Nephron progenitor cell (in vitro differentiated cells): Measurements from ENCODE around the gene CHN2.

Experiments used
- DNase-seq: peaks from one replicate; pipeline ENCODE4 v3.0.0; 2021
- H3K27ac Mint-ChIP-seq: 2 replicates; pipeline ENCODE4 v1.8.0; 2021; ENCODE audit warnings: mild to moderate bottlenecking, moderate library complexity, mixed read lengths
- H3K27me3 Mint-ChIP-seq: 2 replicates; pipeline ENCODE4 v1.8.0; 2021; ENCODE audit warnings: mild to moderate bottlenecking, low read depth, mixed read lengths; ENCODE audit not compliant: poor library complexity
- H3K36me3 Mint-ChIP-seq: 2 replicates; pipeline ENCODE4 v1.8.0; 2021; ENCODE audit warnings: low read depth, mixed read lengths
- H3K4me1 Mint-ChIP-seq: 2 replicates; pipeline ENCODE4 v1.8.0; 2021; ENCODE audit warnings: mixed read lengths
- H3K4me3 Mint-ChIP-seq: 2 replicates; pipeline ENCODE4 v1.8.0; 2021; ENCODE audit warnings: mild to moderate bottlenecking, moderate library complexity, mixed read lengths
- H3K9me3 Mint-ChIP-seq: 2 replicates; pipeline ENCODE4 v1.8.0; 2021; ENCODE audit warnings: mild to moderate bottlenecking, moderate library complexity, mixed read lengths
- CTCF ChIP-seq: fragments of 200-600 bp; sonication (generic); IDR thresholded peaks from 2 replicates; pipeline ENCODE4 v1.5.0; 2021; ENCODE audit warnings: antibody characterized with exemption

The CHN2 gene

DNA sequence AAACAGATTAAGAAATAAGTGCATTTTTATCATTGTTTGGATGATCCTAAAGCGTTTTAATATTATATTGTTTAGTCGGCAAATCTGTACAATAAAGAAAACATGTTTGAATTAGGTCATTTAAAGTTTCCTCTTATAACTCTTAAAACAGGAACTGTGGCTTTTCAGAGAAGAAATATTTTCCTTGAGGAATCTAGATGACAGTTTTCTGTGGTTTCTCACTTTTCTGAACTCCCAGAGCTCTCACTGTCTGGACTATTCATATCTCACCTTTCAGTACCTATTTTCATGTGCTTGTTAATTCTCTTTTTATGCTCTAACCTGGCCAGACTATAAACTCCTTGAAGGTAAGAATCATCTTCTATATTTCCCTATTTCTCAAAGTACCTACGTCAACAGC, 135.1 kb downstream of the CHN2 start:
- Mint-ChIP-seq H3K4me3 (no peak overlapping the region), H3K4me1 (peaks cover 79% of the 10 kb centered on the region), H3K36me3 (peaks cover 11% of the 10 kb centered on the region), H3K27me3 (no peaks in the 10 kb centered on the region), H3K9me3 (peaks cover 12% of the 10 kb centered on the region), H3K27ac (no peak overlapping the region)
- TF ChIP-seq CTCF, result no peak
- no peak for DNase-seq

DNA sequence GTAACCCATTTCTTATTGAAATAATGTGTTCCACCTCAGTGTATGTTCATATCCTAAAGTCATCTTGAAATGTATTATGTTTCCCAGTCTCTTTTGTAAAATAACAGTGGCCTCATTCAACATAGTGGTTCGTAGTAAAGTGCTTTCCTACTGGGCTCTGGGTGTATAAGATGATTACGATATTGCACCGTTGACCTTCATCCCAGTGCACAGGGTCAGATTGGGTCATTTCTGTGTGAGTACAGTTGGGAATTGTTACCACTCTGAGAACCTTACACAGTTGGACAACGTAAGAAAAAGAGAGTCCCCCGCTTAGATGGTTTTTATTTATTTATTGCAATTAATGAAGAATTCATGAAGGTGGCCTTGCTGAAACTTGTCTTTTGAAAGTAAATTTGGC, 135.6 kb downstream of the CHN2 start:
- Mint-ChIP-seq H3K27me3 (no peaks in the 10 kb centered on the region), H3K4me3 (no peak overlapping the region), H3K27ac (no peak overlapping the region), H3K36me3 (peaks cover 11% of the 10 kb centered on the region), H3K4me1 (peaks cover 77% of the 10 kb centered on the region), H3K9me3 (peaks cover 11% of the 10 kb centered on the region)
- no peak for DNase-seq
- TF ChIP-seq CTCF, result no peak

GRCh38 chr7:29331163-29331562, 136.6 kb downstream of the CHN2 start:
- no peak for DNase-seq
- H3K36me3 Mint-ChIP-seq, result peaks cover 11% of the 10 kb centered on the region
- no peaks in the 10 kb centered on the region for H3K27me3 Mint-ChIP-seq
- peaks cover 78% of the 10 kb centered on the region for H3K4me1 Mint-ChIP-seq
- H3K9me3 Mint-ChIP-seq, result peaks cover 5% of the 10 kb centered on the region
- no peak for TF ChIP-seq CTCF
- peak overlapping the region; percentile 88 for H3K27ac Mint-ChIP-seq
- H3K4me3 Mint-ChIP-seq, result peak overlapping the region; percentile 11

GRCh38 chr7:29332042-29332811, 137.7 kb downstream of the CHN2 start:
- Mint-ChIP-seq H3K36me3 (peaks cover 7% of the 10 kb centered on the region), H3K27me3 (no peaks in the 10 kb centered on the region), H3K27ac (no peak overlapping the region), H3K4me1 (peaks cover 75% of the 10 kb centered on the region), H3K9me3 (no peaks in the 10 kb centered on the region), H3K4me3 (no peak overlapping the region)
- no peak for TF ChIP-seq CTCF
- no peak for DNase-seq

- Mint-ChIP-seq H3K36me3 (peaks cover 7% of the 10 kb centered on the region), H3K4me1 (peaks cover 74% of the 10 kb centered on the region), H3K27me3 (no peaks in the 10 kb centered on the region), H3K4me3 (no peak overlapping the region), H3K9me3 (no peaks in the 10 kb centered on the region), H3K27ac (no peak overlapping the region)
- no peak for TF ChIP-seq CTCF
- no peak for DNase-seq
Measured at GRCh38 chr7:29332875-29333855, 138.6 kb downstream of the CHN2 start.
